ENCODE results near the gene PHOX2A.

The PHOX2A gene

DNA sequence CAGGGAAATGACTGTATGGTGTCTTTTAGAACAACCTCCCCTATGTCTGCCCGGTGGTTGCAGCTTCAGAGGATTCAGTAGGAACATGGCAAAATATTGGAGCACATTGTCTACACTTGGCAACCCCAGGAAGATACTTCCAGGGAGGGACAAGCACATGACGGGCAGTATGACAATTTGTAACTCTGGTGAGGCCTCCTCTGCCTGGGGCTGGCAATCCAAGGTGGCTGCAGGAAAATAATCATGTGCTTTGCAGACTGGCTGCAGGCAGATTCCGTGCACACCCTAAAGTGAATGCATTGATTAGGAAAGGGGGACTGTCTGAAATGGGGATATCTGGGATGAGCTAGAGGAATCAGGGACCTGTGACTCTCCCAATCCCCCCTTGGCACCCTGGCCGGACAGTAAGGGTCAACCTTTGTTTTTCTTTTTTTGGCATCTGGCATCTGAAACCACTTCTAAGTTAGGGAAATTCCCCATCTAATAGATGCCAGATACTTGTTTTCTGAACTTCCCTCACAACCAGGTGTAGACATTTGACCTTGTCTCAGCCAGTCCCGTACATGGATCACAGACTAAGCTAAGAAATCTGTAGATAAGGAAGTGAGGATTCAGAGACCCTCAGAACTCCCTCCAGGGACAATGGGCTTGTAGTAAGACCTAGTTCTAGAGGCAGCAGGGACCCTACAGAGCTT lies 10.5 kb upstream of the PHOX2A start:
- Histone ChIP-seq H3K9me3 (ENCODE audit: low read depth, low read length) (no peaks in the 10 kb centered on the region), H3K27ac (no peak overlapping the region), H3K4me3 (no peak overlapping the region), H3K9ac (ENCODE audit: insufficient read length) (no peak overlapping the region), H3K36me3 (ENCODE audit: insufficient read depth, low read length) (no peaks in the 10 kb centered on the region)
- DNase-seq (ENCODE audit: low read depth, low spot score) = no peak
- TF ChIP-seq EZH2 (IDR thresholded peaks at IDR 0.05) (no peak), POLR2AphosphoS5 (IDR thresholded peaks at IDR 0.05; ENCODE audit: borderline replicate concordance, low read depth, low read length) (no peak), FOXP2 (optimal IDR thresholded peaks at IDR 0.05; ENCODE audit: control extremely low read depth, extremely low read length, insufficient read depth) (no peak)

DNA sequence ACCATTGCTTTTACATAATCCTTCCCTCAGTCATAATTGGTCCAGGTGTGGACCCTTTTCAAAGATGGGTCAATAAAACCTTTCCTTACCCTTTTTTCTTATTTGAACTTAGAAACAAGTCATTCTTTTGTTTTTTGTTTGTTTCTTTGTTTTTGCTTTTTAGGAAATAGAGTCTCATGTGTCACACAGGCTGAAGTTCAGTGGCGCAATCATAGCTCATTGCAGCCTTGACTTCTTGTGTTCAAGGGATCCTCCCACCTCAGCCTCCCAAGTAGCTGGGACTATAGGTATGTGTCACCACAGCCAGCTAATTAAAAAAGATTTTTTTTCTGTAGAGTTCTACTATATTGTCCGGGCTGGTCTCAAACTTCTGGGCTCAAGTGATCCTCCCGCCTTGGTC lies 9.4 kb upstream of the PHOX2A start:
- DNase-seq (ENCODE audit: low read depth, low spot score) = no peak
- no peaks in the 10 kb centered on the region for H3K36me3 ChIP-seq (ENCODE audit: insufficient read depth, low read length)
- H3K9ac ChIP-seq (ENCODE audit: insufficient read length) = no peak overlapping the region
- no peak for TF ChIP-seq POLR2AphosphoS5 (IDR thresholded peaks at IDR 0.05; ENCODE audit: borderline replicate concordance, low read depth, low read length)
- TF ChIP-seq FOXP2 (optimal IDR thresholded peaks at IDR 0.05; ENCODE audit: control extremely low read depth, extremely low read length, insufficient read depth) = no peak
- no peak for TF ChIP-seq EZH2 (IDR thresholded peaks at IDR 0.05)
- no peak overlapping the region for H3K4me3 ChIP-seq
- H3K27ac ChIP-seq = no peak overlapping the region
- no peaks in the 10 kb centered on the region for H3K9me3 ChIP-seq (ENCODE audit: low read depth, low read length)

DNA sequence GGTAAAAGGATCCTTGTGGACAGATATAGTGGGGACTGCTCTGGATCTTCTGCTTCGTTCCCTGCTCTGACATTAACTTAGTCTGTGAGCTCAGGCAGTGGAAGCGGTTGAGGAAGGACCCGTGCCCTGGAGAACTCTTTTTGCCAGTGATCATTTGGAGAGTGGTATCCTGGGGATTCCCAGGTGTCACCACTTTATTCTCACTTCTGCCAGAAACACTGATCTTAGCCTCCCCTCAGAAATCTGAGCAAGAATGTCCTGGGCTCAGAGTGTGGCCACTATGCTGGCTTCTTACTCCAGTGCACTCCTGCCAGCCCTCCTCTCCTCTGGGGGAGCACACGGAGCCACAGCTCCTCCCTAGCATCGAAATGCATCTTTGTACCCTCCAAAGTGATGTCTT lies 7.6 kb upstream of the PHOX2A start:
- DNase-seq (ENCODE audit: low read depth, low spot score) = no peak
- TF ChIP-seq POLR2AphosphoS5 (IDR thresholded peaks at IDR 0.05; ENCODE audit: borderline replicate concordance, low read depth, low read length) = no peak

GRCh38 chr11:72250661-72251464 lies 6.9 kb upstream of the PHOX2A start:
- H3K9ac ChIP-seq (ENCODE audit: insufficient read length) = no peak overlapping the region
- H3K27ac ChIP-seq = no peak overlapping the region
- no peaks in the 10 kb centered on the region for H3K9me3 ChIP-seq (ENCODE audit: low read depth, low read length)
- no peak for DNase-seq (ENCODE audit: low read depth, low spot score)
- H3K36me3 ChIP-seq (ENCODE audit: insufficient read depth, low read length) = no peaks in the 10 kb centered on the region
- no peak overlapping the region for H3K4me3 ChIP-seq
- TF ChIP-seq EZH2 (IDR thresholded peaks at IDR 0.05) (no peak), POLR2AphosphoS5 (IDR thresholded peaks at IDR 0.05; ENCODE audit: borderline replicate concordance, low read depth, low read length) (no peak), FOXP2 (optimal IDR thresholded peaks at IDR 0.05; ENCODE audit: control extremely low read depth, extremely low read length, insufficient read depth) (no peak)

More for the DNA sequence above, 7.6 kb upstream of the PHOX2A start:
- no peak overlapping the region for H3K9ac ChIP-seq (ENCODE audit: insufficient read length)
- no peak overlapping the region for H3K4me3 ChIP-seq
- H3K27ac ChIP-seq = no peak overlapping the region
- H3K9me3 ChIP-seq (ENCODE audit: low read depth, low read length) = no peaks in the 10 kb centered on the region
- H3K36me3 ChIP-seq (ENCODE audit: insufficient read depth, low read length) = no peaks in the 10 kb centered on the region

DNA sequence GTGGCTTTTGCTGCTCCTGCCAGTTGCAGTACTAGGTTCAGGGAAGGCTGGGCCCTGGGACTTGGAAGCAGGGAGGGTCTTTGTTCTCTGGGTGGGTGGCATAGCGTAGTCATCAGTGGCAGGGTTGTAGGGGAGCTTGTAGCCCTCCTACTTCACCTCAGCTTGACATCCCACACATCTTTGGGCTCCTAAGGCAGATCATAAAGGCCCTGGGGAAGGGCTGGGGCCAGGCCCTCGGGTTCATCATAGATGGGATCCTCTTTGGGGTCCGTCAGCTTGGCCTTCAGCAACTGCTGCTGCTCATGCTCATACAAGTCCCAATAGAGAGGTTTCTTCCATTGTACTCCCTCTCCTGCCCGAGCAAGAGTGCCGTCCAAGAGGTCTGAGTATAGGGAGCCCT lies 6.0 kb upstream of the PHOX2A start:
- DNase-seq (ENCODE audit: low read depth, low spot score) = no peak
- H3K4me3 ChIP-seq = no peak overlapping the region

GRCh38 chr11:72247584-72247983 lies 3.6 kb upstream of the PHOX2A start:
- Histone ChIP-seq H3K36me3 (ENCODE audit: insufficient read depth, low read length) (no peaks in the 10 kb centered on the region), H3K27ac (no peak overlapping the region), H3K9me3 (ENCODE audit: low read depth, low read length) (no peaks in the 10 kb centered on the region), H3K4me3 (no peak overlapping the region), H3K9ac (ENCODE audit: insufficient read length) (no peak overlapping the region)
- DNase-seq (ENCODE audit: low read depth, low spot score) = no peak
- TF ChIP-seq EZH2 (IDR thresholded peaks at IDR 0.05) (no peak), FOXP2 (optimal IDR thresholded peaks at IDR 0.05; ENCODE audit: control extremely low read depth, extremely low read length, insufficient read depth) (no peak), POLR2AphosphoS5 (IDR thresholded peaks at IDR 0.05; ENCODE audit: borderline replicate concordance, low read depth, low read length) (no peak)

More for the DNA sequence above, 6.0 kb upstream of the PHOX2A start:
- no peak overlapping the region for H3K27ac ChIP-seq
- H3K9ac ChIP-seq (ENCODE audit: insufficient read length) = no peak overlapping the region
- H3K36me3 ChIP-seq (ENCODE audit: insufficient read depth, low read length) = no peaks in the 10 kb centered on the region
- no peak for TF ChIP-seq FOXP2 (optimal IDR thresholded peaks at IDR 0.05; ENCODE audit: control extremely low read depth, extremely low read length, insufficient read depth)
- no peak for TF ChIP-seq POLR2AphosphoS5 (IDR thresholded peaks at IDR 0.05; ENCODE audit: borderline replicate concordance, low read depth, low read length)
- no peak for TF ChIP-seq EZH2 (IDR thresholded peaks at IDR 0.05)
- no peaks in the 10 kb centered on the region for H3K9me3 ChIP-seq (ENCODE audit: low read depth, low read length)

- no peak overlapping the region for H3K27ac ChIP-seq
- no peak overlapping the region for H3K4me3 ChIP-seq
- no peaks in the 10 kb centered on the region for H3K9me3 ChIP-seq (ENCODE audit: low read depth, low read length)
- H3K36me3 ChIP-seq (ENCODE audit: insufficient read depth, low read length) = no peaks in the 10 kb centered on the region
- DNase-seq (ENCODE audit: low read depth, low spot score) = no peak
- no peak overlapping the region for H3K9ac ChIP-seq (ENCODE audit: insufficient read length)
- TF ChIP-seq POLR2AphosphoS5 (IDR thresholded peaks at IDR 0.05; ENCODE audit: borderline replicate concordance, low read depth, low read length) = no peak
- no peak for TF ChIP-seq FOXP2 (optimal IDR thresholded peaks at IDR 0.05; ENCODE audit: control extremely low read depth, extremely low read length, insufficient read depth)
- TF ChIP-seq EZH2 (IDR thresholded peaks at IDR 0.05) = no peak
Measured at GRCh38 chr11:72245263-72245816, 1.4 kb upstream of the PHOX2A start.

DNA sequence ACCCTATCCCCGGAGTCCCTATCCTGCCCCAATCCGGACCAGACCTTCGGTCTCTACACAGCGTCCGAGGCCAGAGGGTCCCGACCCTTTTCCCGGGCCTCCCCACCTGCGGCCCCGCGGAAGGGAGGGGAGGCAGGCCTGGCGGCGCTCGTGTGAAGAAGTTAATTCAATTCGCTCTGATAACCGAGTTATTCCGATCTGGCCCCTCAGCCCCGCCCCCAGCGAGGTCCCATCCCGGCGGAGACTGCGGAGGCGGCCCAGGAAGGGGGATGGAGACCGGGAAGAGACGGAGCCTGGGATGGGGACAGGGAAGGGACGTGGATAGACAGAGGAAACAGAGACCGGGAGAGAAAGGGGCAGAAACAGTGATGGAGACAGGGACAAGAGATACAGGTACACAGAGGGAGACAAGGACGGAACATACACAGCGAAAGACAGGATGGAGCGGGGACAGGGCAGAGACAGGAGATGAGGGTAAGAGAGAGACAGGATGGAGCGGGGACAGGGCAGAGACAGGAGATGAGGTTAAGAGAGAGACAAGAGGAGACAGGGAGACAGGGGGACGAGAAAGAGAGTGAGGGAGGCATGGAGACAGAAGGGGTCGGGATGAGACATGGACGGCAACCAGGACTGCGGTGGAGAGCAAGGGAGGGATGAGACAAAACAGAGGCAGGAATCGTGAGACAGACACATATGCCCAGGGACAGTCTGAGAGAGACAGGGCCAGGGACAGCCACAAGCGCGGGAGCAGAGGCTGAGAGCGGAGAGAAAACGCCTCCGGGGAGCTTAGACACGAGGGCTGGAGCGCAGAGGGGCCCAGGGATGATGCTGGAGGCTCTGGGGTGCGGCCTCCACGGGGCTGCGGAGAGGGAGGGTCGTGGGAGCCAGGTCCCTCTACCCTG lies 636 bp upstream of the PHOX2A start:
- Histone ChIP-seq H3K9me3 (ENCODE audit: low read depth, low read length) (no peaks in the 10 kb centered on the region), H3K4me3 (peak overlapping the region; percentile 65), H3K36me3 (ENCODE audit: insufficient read depth, low read length) (no peaks in the 10 kb centered on the region), H3K27ac (no peak overlapping the region), H3K9ac (ENCODE audit: insufficient read length) (no peak overlapping the region)
- TF ChIP-seq POLR2AphosphoS5 (IDR thresholded peaks at IDR 0.05; ENCODE audit: borderline replicate concordance, low read depth, low read length) (no peak), EZH2 (IDR thresholded peaks at IDR 0.05) (no peak), FOXP2 (optimal IDR thresholded peaks at IDR 0.05; ENCODE audit: control extremely low read depth, extremely low read length, insufficient read depth) (no peak)
- no peak for DNase-seq (ENCODE audit: low read depth, low spot score)
